Activated T-cell treated with anti-CD3 and anti-CD28 coated beads, Interleukin-2, amount 50 U/mL, for 1 hour (primary cell): ENCODE data around the gene CDIPT.

Source experiments
- DNase-seq: peaks from one replicate; pipeline ENCODE4 v3.0.0-alpha.2; 2020

Gene CDIPT

DNA sequence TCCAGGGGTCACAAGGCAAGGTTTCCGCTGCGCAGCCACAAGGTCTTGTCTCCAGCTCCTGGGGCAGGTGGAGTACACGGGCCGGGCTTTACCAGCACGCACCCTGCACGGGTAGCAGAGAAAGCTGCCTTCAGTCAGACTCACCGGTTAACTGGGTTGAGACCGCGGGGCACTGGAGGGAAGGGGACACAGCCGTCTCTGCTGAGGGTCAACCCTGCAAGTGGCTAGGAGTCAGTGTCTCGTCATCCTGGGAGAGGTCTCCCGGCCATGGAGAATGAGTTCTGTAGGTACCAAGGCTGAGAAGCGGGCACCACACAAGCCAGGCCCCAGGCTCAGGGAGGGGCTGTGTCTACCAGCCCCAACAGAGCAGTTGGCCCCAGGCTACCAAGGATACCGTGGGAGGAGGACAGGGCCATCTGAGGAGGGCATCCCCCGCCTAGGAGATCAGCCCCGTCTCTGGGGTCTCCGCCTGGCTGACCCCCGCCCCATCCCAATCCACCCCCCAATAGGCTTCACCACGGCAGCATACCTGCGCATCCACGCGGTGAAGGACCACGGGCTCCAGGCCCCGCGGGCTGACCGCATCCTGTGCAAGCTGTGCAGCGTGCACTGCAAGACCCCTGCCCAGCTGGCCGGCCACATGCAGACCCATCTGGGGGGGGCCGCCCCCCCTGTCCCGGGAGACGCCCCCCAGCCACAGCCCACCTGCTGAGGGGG is 53.8 kb downstream of the CDIPT start:
- no peak for DNase-seq
